Osteocyte (in vitro differentiated cells): ENCODE data around the gene EIF5B. TPM values are rescaled to one million over a fixed set of nuclear protein-coding genes. Genes with fewer than 3 reads are reported as not detected.

Experiments used
- DNase-seq: peaks from one replicate; pipeline ENCODE4 v3.0.0; 2021; ENCODE audit warnings: mixed read lengths; ENCODE audit not compliant: unreplicated experiment; ENCODE audit errors: extremely low spot score
- H3K27ac Mint-ChIP-seq: one replicate; pipeline ENCODE4 v1.8.0; 2021; ENCODE audit warnings: mild to moderate bottlenecking, mixed read lengths; ENCODE audit not compliant: unreplicated experiment
- H3K27me3 Mint-ChIP-seq: one replicate; pipeline ENCODE4 v1.8.0; 2021; ENCODE audit warnings: mixed read lengths; ENCODE audit not compliant: unreplicated experiment
- H3K36me3 Mint-ChIP-seq: one replicate; pipeline ENCODE4 v1.8.0; 2021; ENCODE audit warnings: mixed read lengths; ENCODE audit not compliant: unreplicated experiment
- H3K4me1 Mint-ChIP-seq: one replicate; pipeline ENCODE4 v1.8.0; 2021; ENCODE audit warnings: mixed read lengths; ENCODE audit not compliant: unreplicated experiment
- H3K4me3 Mint-ChIP-seq: one replicate; pipeline ENCODE4 v1.8.0; 2021; ENCODE audit warnings: mild to moderate bottlenecking, moderate library complexity, mixed read lengths; ENCODE audit not compliant: unreplicated experiment
- H3K9me3 Mint-ChIP-seq: one replicate; pipeline ENCODE4 v1.8.0; 2021; ENCODE audit warnings: mixed read lengths; ENCODE audit not compliant: unreplicated experiment
- total RNA-seq: library from RNA; stranded (reverse); gene quantifications from 2 replicates; pipeline ENCODE4 v1.2.1, GENCODE V29; 2021
- TF ChIP-seq, protein P1 (sequence below): fragments of 200-600 bp; sonication (generic); IDR thresholded peaks from 2 replicates; pipeline ENCODE4 v1.5.0; 2021; ENCODE audit warnings: antibody characterized with exemption, mild to moderate bottlenecking, moderate library complexity

Gene EIF5B
- total RNA-seq, 1 donor from 2014 or later = 35.5 TPM

DNA sequence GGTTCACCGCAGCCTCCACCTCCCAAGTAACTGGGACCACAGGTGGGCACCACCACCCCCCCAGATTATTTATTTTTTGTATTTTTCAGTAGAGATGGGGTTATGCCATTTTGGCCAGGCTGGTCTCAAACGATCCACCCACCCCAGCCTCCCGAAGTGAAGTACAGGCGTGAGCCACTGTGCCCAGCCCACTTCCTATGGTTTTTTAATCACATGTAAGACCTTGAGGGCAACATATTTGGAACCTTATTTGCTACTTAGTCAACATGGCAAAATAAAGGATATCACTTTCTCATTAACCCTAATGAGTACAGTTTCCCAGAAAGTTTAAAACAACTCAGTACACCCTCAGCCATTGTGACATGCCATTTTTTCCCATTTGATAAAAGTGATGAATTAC, 64.7 kb downstream of the EIF5B start:
- Mint-ChIP-seq H3K9me3 (no peaks in the 10 kb centered on the region), H3K4me1 (peaks cover 4% of the 10 kb centered on the region), H3K27me3 (no peaks in the 10 kb centered on the region), H3K4me3 (no peak overlapping the region), H3K27ac (no peak overlapping the region), H3K36me3 (peaks cover 56% of the 10 kb centered on the region)
- TF ChIP-seq, protein P1, sequence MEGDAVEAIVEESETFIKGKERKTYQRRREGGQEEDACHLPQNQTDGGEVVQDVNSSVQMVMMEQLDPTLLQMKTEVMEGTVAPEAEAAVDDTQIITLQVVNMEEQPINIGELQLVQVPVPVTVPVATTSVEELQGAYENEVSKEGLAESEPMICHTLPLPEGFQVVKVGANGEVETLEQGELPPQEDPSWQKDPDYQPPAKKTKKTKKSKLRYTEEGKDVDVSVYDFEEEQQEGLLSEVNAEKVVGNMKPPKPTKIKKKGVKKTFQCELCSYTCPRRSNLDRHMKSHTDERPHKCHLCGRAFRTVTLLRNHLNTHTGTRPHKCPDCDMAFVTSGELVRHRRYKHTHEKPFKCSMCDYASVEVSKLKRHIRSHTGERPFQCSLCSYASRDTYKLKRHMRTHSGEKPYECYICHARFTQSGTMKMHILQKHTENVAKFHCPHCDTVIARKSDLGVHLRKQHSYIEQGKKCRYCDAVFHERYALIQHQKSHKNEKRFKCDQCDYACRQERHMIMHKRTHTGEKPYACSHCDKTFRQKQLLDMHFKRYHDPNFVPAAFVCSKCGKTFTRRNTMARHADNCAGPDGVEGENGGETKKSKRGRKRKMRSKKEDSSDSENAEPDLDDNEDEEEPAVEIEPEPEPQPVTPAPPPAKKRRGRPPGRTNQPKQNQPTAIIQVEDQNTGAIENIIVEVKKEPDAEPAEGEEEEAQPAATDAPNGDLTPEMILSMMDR = no peak
- no peak for DNase-seq

DNA sequence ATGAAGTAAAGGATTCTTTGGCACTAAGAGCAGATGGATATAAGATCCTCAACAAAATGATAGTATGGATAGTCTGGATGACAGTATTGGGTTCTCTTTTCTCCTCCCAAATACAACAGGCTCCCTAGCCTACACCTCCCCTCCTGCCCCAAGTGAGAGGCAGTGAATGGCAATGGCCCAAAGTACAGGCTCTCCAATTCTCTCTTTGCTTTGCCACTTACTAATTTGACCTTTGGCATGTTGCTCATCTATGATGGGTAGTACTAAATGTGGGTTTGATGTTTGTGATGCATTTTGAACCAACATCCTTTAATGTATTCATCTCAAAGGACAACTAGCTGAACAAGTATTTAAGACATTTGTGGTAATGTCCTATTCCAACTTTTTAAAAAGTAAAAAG, 65.9 kb downstream of the EIF5B start:
- H3K27ac Mint-ChIP-seq = no peak overlapping the region
- no peak for DNase-seq
- H3K4me1 Mint-ChIP-seq = peaks cover 4% of the 10 kb centered on the region
- no peaks in the 10 kb centered on the region for H3K9me3 Mint-ChIP-seq
- no peak overlapping the region for H3K4me3 Mint-ChIP-seq
- H3K36me3 Mint-ChIP-seq = peaks cover 52% of the 10 kb centered on the region
- TF ChIP-seq, protein P1 = no peak
- H3K27me3 Mint-ChIP-seq = no peaks in the 10 kb centered on the region

DNA sequence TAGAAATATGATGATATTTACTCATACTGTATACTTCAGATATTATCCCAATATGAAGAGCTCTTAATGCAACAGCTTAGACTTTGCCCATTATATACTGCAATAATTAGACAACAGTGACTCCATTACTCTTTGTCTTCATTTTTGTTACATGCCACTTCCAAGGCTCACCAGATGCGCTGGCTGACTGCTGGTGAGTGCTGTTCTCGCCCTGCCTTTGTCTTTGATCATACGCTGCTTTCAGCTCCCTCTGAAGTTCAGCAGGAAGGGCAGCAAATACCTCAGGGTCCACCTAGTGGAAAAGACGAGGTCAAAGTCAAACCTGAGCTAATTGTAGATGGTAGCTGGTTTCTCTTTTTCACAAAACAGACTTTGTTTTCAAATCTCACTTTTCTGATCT, 66.3 kb downstream of the EIF5B start:
- no peaks in the 10 kb centered on the region for H3K27me3 Mint-ChIP-seq
- H3K27ac Mint-ChIP-seq = no peak overlapping the region
- TF ChIP-seq, protein P1 = no peak

DNA sequence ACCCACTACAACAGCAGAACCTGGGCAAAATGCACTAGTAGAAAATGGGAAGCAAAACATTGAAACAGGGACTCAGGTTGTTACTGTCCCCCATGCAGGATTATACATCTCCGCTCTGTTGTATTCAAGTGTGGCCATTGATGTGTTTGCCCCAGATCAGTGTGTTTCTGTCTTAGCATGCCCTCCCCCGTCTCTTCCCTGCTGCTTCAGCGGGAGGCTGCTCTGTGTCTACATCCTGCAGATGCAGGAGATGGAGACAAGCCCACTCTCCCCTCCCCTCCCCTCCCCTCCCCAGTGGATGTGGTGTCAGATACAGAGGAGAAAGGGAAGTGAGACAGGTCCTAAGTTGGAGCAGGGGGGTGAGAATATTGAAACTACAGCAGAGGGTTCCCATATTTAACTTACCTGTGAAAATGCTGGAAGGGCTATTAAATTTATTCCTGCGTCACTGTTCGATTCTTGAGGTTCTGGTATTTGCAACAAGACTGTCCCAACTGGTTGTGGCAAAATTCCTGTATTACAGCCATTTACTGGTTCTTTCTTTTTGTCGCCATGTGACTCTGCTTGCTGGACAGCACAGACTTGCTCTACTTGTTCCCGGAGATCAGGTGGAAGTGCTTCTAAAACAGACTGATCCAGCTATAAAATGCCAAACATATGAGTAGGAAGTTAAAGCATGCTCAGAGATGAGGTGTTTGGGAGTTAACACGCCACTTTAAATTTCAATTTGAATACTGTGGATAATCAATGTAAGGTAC, 67.0 kb downstream of the EIF5B start:
- Mint-ChIP-seq H3K9me3 (no peaks in the 10 kb centered on the region), H3K27ac (no peak overlapping the region), H3K4me3 (no peak overlapping the region), H3K27me3 (no peaks in the 10 kb centered on the region), H3K4me1 (peaks cover 3% of the 10 kb centered on the region), H3K36me3 (peaks cover 45% of the 10 kb centered on the region)
- no peak for DNase-seq
- TF ChIP-seq, protein P1 = no peak

More for the DNA sequence above, 66.3 kb downstream of the EIF5B start:
- DNase-seq = no peak
- Mint-ChIP-seq H3K4me1 (peaks cover 4% of the 10 kb centered on the region), H3K36me3 (peaks cover 50% of the 10 kb centered on the region), H3K4me3 (no peak overlapping the region), H3K9me3 (no peaks in the 10 kb centered on the region)

DNA sequence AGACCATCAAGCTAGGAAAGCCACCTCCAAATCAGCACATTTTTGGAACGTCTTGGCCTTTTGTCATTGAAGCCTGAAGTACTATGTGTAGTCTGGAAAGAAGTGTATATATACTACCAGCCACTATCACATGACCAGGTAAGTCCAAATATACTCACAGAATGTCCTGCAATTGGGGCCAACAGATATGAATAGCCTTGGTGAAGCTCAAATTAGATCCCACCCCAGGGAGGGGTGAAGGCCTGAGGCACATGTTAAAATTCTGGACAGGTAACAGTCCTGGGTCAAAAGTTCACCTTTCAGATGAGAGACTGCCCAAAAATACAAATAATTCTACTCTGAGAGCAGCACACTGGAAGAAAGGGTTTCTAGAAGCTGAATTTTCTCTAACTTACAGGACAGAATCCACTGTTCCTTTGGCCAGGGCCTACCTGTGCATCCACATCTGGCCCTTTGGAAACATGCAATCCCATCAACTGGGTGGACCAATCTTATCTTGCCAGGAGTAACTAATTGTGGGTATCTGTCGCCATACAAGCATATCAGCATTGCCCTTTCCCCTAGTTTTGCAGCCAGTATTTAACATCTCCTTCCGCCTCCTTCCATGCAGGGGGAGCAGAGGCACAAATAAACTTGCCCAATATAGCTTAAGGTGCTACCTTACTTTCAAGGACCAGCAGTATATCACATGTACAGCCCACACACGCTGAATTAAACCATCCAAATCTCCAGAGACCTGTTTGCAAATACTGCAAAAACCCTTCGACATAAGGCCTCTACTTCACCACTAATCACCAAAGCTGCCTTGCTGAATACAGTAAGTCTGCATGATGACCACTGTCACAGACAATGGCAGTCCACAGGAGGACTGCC, 67.8 kb downstream of the EIF5B start:
- H3K4me1 Mint-ChIP-seq = no peaks in the 10 kb centered on the region
- DNase-seq = no peak
- H3K9me3 Mint-ChIP-seq = no peaks in the 10 kb centered on the region
- H3K4me3 Mint-ChIP-seq = no peak overlapping the region
- no peak overlapping the region for H3K27ac Mint-ChIP-seq
- H3K36me3 Mint-ChIP-seq = peaks cover 39% of the 10 kb centered on the region
- H3K27me3 Mint-ChIP-seq = no peaks in the 10 kb centered on the region
- TF ChIP-seq, protein P1 = no peak
